Progenitor cell of endocrine pancreas (in vitro differentiated cells): ENCODE data around the gene TMEM244. TPM values are rescaled to one million over a fixed set of nuclear protein-coding genes. Genes with fewer than 3 reads are reported as not detected.

ENCODE experiments used
- DNase-seq: peaks from one replicate; pipeline ENCODE4 v3.0.0; 2021; ENCODE audit warnings: low spot score; ENCODE audit not compliant: unreplicated experiment
- H3K27ac Mint-ChIP-seq: 2 replicates; pipeline ENCODE4 v1.8.0; 2021; ENCODE audit warnings: mild to moderate bottlenecking, moderate library complexity, mixed read lengths
- H3K27me3 Mint-ChIP-seq: 2 replicates; pipeline ENCODE4 v1.8.0; 2021; ENCODE audit warnings: mixed read lengths
- H3K36me3 Mint-ChIP-seq: 2 replicates; pipeline ENCODE4 v1.8.0; 2022; ENCODE audit warnings: mixed read lengths; ENCODE audit not compliant: insufficient read depth
- H3K4me1 Mint-ChIP-seq: 2 replicates; pipeline ENCODE4 v1.8.0; 2021; ENCODE audit warnings: low read depth, mixed read lengths
- H3K4me3 Mint-ChIP-seq: 2 replicates; pipeline ENCODE4 v1.8.0; 2021; ENCODE audit warnings: low read depth, mild to moderate bottlenecking, moderate library complexity, mixed read lengths
- H3K9me3 Mint-ChIP-seq: 2 replicates; pipeline ENCODE4 v1.8.0; 2021; ENCODE audit warnings: low read depth, mixed read lengths
- CTCF ChIP-seq: fragments of 200-600 bp; sonication (generic); IDR thresholded peaks from one replicate; pipeline ENCODE4 v1.5.0; 2021; ENCODE audit warnings: antibody characterized with exemption, mild to moderate bottlenecking; ENCODE audit not compliant: unreplicated experiment
- total RNA-seq: library from RNA; stranded (reverse); gene quantifications from 2 replicates; pipeline ENCODE4 v1.2.1, GENCODE V29; 2021

TMEM244 gene
- total RNA-seq, 1 donor from 2014 or later, result not detected

GRCh38 chr6:129890701-129891100, 29.6 kb upstream of the TMEM244 start:
- H3K9me3 Mint-ChIP-seq, result no peaks in the 10 kb centered on the region
- H3K4me3 Mint-ChIP-seq, result no peak overlapping the region
- no peak for TF ChIP-seq CTCF
- H3K27ac Mint-ChIP-seq, result no peak overlapping the region
- H3K36me3 Mint-ChIP-seq, result no peaks in the 10 kb centered on the region
- H3K27me3 Mint-ChIP-seq, result peaks cover 2% of the 10 kb centered on the region
- no peak for DNase-seq
- no peaks in the 10 kb centered on the region for H3K4me1 Mint-ChIP-seq

- H3K27me3 Mint-ChIP-seq, result peaks cover 2% of the 10 kb centered on the region
- no peak for TF ChIP-seq CTCF
- no peak for DNase-seq
- no peaks in the 10 kb centered on the region for H3K36me3 Mint-ChIP-seq
- no peaks in the 10 kb centered on the region for H3K9me3 Mint-ChIP-seq
- H3K4me3 Mint-ChIP-seq, result no peak overlapping the region
- H3K27ac Mint-ChIP-seq, result no peak overlapping the region
- no peaks in the 10 kb centered on the region for H3K4me1 Mint-ChIP-seq
Observed at GRCh38 chr6:129890164-129890563, 29.0 kb upstream of the TMEM244 start.

GRCh38 chr6:129889580-129889979, 28.5 kb upstream of the TMEM244 start:
- H3K4me3 Mint-ChIP-seq, result no peak overlapping the region
- no peaks in the 10 kb centered on the region for H3K4me1 Mint-ChIP-seq
- H3K36me3 Mint-ChIP-seq, result no peaks in the 10 kb centered on the region
- no peak for DNase-seq
- no peak for TF ChIP-seq CTCF
- no peak overlapping the region for H3K27ac Mint-ChIP-seq
- H3K27me3 Mint-ChIP-seq, result peaks cover 2% of the 10 kb centered on the region
- H3K9me3 Mint-ChIP-seq, result no peaks in the 10 kb centered on the region

GRCh38 chr6:129886401-129887155, 25.5 kb upstream of the TMEM244 start:
- Mint-ChIP-seq H3K36me3 (no peaks in the 10 kb centered on the region), H3K27me3 (peaks cover 2% of the 10 kb centered on the region), H3K27ac (no peak overlapping the region), H3K4me1 (no peaks in the 10 kb centered on the region), H3K9me3 (no peaks in the 10 kb centered on the region), H3K4me3 (no peak overlapping the region)
- TF ChIP-seq CTCF, result no peak
- DNase-seq, result no peak

- H3K4me1 Mint-ChIP-seq, result no peaks in the 10 kb centered on the region
- no peaks in the 10 kb centered on the region for H3K9me3 Mint-ChIP-seq
- H3K4me3 Mint-ChIP-seq, result no peak overlapping the region
- H3K27ac Mint-ChIP-seq, result no peak overlapping the region
- H3K36me3 Mint-ChIP-seq, result no peaks in the 10 kb centered on the region
- TF ChIP-seq CTCF, result no peak
- no peaks in the 10 kb centered on the region for H3K27me3 Mint-ChIP-seq
- no peak for DNase-seq
Observed at GRCh38 chr6:129884211-129884610, 23.1 kb upstream of the TMEM244 start.
